Measurements from ENCODE around the gene POSTN. TPM values are rescaled to one million over a fixed set of nuclear protein-coding genes. Genes with fewer than 3 reads are reported as not detected.

Gene POSTN
- total RNA-seq: 114 and 128 TPM in 2 replicates

GRCh38 chr13:37598597-37598996, at the start of gene POSTN:
POSTN (minus strand) TSS chr13:37598768; CDS start chr13:37598726, 42 bp downstream.
- peak; percentile 23 for DNase-seq

DNA sequence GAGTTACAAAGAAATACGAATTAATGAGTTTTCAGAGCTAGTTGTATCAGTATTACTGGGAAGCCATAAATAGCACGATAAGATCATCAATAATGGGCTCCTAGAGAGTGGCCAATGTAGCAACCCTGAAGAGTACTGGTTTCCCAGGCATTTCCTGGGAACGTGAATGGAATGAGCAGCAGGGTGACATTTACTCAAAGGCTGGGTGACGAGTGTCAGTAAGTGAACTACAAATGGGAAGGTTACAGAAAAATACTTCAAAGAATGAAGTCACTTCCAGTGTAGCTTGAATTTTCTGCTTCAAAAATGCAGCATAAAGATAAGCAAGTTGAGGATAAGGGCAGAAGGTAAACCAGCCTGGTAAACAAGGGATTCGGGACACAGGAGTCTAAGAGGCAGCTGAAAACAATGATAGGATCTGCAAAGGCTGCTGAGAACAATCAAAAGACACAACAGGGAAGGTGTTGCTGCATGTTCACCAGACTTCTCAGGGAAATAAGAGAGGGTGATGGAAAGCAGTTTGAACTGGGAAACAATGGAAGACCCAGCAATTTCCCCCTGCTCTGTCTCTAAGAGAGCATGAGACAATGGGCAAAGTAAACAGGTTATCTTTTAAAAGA, 48.6 kb upstream of the POSTN start:
- peak; percentile 0 for DNase-seq

DNA sequence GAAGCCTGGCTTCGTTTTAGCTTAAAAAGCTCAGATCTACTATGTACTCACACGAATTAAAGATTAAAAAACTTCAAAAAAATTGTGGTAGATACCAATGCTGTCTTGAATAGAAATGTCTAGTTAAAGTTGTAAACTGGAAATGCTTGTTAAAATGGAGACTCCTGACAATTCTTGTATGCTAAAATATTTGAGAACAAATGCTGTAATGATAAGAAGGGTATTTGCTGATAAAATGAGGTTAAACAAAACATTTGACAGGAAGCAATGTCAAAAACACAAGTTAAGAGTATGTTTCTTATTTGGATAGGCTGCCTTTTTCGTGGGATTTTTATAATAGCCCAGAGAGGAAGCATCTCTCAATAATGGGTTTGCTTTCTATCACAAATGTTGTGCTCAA, 48.0 kb upstream of the POSTN start:
- DNase-seq: no peak

DNA sequence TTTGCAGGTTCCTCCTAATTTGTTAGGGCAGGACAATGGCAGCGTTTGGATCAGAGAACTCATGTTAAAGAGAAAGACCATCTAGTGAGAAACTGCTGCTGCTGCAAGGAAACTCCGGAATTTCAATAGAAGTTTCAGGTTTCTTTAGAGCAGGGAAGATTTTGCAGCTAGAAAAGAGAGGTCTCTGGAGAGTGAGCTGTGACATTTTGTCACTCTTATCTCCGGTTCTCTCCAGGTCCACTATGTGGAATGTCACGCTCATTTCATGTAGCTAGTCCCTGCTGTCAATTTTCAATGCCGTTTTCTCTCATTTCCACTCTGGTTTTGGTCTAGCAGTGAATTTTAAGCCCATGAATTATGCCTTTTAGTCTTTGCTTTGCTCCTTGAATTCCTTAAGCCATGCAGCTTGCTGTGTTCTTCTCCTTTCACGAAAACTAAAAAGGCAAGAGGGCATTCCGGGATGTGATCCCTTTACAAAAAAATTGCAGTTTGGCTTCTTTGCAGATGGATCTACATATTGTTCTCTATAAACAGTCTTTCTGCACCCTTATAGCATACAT, 46.7 kb upstream of the POSTN start:
- DNase-seq: no peak

- no peak for DNase-seq
Observed at GRCh38 chr13:37641391-37641790, 42.8 kb upstream of the POSTN start.

GRCh38 chr13:37640499-37640898, 41.9 kb upstream of the POSTN start:
- peak; percentile 63 for DNase-seq

GRCh38 chr13:37636701-37637100, 38.1 kb upstream of the POSTN start:
- no peak for DNase-seq

DNA sequence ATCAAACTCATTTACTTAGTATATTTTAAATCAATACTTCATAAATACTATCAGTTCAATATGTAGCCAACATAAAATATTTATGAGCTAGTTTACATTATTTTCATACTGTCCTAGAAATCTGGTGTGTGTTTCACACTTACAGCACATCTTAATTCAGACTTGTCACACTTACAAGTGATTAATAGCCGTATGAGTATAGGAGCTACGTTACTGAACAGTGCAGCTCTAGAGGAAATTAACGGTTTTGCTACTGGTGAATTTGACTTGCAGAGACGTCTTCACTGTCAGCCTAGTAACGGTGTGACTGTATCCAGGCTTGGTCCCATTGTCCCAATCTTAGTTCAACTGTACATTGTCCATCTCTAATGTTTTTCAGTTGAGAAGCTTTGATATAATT, 33.7 kb upstream of the POSTN start:
- DNase-seq: no peak

GRCh38 chr13:37627428-37627827, 28.9 kb upstream of the POSTN start:
- no peak for DNase-seq

GRCh38 chr13:37621811-37622361, 23.3 kb upstream of the POSTN start:
- no peak for DNase-seq

GRCh38 chr13:37618554-37618953, 20.0 kb upstream of the POSTN start:
- DNase-seq: no peak

DNA sequence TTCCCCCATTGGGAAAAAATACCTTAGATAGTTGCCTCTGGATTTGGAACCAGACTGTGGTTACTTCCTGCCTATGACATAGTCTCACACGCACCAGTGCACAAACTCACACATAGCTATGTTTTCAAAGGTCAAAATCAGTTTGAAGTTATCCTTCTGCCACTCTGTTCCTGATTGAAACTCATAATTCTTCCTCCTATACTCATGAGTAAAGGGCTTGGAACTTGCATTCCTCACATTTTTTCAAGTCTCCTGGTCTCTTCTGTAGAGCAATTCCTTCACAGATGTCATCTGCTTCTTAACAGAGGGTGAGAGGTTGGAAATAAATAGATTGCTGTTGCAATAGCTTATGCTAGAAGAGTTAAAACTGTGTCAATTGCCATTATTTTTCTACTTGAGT, 18.6 kb upstream of the POSTN start:
- peak; percentile 30 for DNase-seq

DNA sequence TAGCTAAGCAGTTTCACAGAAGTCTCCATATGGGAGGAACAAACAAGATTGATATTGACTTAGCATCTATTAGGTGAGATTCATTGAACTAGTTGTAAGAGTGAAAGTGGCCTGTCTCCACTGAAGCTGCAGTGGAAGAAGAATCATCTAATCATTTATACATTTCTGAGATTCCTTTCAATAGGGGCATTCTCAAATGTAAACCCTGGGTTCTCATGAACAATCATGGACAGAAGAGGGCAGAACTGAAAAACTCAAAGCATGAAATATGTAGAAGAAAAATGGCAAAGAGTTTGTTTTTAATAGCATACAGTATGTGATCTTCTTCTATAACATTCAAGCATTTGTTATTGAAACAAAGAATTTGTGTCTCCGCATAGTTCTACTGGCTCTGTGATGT, 17.6 kb upstream of the POSTN start:
- no peak for DNase-seq

DNA sequence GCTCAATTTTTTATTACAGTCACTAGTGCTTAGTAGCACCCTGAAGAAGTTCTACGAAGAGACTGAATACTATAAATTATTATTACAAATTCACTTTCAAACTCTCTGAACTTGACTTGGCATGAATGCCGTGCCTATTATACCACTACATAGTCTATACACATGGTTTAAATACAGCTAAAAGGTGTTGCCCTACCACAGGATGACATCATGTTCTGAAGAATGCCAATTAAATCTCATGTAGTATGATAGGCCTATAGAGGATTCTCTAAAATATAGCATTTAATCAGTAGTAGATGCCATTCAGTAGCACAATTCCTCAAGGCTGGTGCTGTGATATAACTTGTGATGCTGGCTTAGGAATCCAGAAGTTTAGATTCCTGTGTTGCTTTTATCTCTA, 16.7 kb upstream of the POSTN start:
- DNase-seq: no peak

GRCh38 chr13:37613638-37614037, 15.1 kb upstream of the POSTN start:
- no peak for DNase-seq

DNA sequence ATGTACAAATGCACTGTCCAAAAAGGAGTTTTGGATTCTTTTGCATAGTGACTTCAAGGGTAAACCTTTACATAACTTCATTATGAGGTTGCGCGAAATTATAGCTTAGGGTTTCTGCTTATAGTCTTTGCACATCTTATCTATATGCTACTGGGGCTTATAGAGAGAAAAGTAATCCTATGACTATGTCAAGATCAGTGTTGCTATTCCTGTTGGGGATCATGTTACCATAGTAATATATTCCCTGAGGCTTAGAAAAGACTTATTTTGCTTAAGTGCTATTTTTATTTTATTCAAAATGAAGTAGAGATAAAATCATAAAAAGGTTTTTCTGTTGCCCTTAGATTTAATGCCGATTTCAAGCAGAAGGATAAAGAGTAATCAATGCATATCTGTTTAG, 14.7 kb upstream of the POSTN start:
- no peak for DNase-seq

DNA sequence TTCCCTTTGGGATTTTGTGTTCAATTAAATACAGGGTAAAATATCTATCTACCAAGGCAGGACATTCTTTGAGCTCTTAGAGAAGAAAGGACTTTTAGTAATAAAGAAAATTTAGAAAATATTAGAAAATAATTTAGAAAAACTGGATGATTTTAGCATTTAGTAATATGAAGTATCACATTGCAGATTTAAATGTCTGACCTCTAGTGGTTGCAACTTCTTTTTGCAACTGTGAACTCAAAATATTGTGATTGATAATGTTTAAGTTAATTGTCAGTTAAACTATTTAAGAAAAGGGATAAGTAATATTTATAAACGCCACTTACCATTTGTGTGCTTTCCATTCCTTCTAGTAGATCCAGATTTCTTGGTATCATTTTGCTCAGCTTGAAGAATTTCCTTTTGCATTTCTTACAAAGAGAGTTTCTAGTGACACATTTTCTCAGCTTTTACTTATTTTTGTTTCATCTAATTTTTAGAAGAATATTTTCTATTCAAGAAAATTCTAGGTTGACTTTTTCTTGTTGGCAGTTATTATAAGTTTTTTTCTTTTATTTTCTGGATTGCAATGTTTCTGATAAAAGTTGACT, 10.3 kb upstream of the POSTN start:
- peak; percentile 30 for DNase-seq

- peak; percentile 50 for DNase-seq
Observed at GRCh38 chr13:37602733-37603381, 4.3 kb upstream of the POSTN start.

GRCh38 chr13:37601648-37602440, 3.3 kb upstream of the POSTN start:
- peak; percentile 7 for DNase-seq

DNA sequence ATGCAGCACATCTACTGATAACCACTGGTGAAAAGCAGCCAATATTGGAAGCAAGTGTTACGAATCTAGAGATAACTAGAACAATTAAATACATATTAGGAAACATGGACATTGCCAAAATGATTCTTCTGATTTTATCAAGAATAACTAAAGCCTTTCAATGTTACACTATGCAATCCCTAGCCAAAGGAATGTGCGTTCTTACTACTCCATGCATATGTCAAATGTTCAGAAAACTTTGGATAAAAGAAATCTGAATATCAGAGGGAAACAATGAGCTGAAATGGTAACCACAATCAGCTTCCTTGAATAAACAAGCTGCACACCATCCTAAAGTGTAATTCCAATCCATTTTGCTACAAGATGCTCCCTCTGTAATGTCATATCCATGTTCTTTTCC, 951 bp upstream of the POSTN start:
- DNase-seq: peak; percentile 1

GRCh38 chr13:37597477-37598025, 1.0 kb downstream of the POSTN start:
- DNase-seq: peak; percentile 8

DNA sequence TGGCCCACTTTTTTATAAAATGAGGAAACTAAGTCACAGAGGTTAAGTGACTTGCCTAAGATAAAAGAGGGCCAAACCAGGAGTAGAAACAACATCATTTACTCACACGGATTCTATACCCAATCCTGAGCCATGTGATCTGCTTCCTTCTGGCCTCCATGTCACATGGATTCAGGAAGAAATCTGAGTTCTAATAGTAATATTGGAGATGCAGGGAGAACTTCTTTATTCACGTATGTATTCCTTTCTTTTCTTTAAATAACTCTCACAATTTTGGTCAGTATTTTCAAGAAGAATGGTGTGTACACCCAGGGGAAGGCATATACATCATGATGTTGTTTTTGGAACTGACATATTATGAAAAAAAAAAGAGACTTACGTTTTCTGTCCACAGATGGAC, 1.8 kb downstream of the POSTN start:
- DNase-seq: no peak

DNA sequence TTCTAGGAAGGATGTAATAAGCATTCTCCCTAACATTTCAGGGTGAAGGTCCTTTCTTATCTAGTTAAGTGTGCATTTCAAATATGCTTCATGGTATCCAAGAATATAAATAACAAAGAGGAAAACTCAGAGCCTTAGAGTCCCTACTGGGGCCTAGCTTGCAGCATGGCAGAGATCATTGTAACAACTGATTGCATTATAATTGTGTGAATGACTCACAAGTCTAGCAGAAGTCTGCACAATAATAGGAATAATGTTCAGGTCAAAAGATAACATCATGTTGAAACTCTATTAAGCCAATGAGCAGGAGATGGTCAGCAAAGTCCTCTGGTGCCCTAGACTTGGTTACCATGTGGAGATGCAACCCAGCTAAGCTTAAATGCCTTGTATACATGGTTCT, 3.4 kb downstream of the POSTN start:
- DNase-seq: peak; percentile 42

Measured in dermis blood vessel endothelial cell (primary cell).